HG03060 (cell line): Measurements from ENCODE around the gene RRAD.
"Not testable (repeated sequence)": the region's sequence is repeated elsewhere in the genome, so short reads cannot be mapped to it uniquely, and the experiment has no call there.

Experiments
- ATAC-seq: cut with Tn5 transposase; IDR thresholded peaks from one replicate; pipeline ENCODE4 v1.9.1; 2021; ENCODE audit warnings: low read depth, moderate number of reproducible peaks; ENCODE audit not compliant: unreplicated experiment

RRAD gene

GRCh38 chr16:66952430-66953110 lies 27.2 kb upstream of the RRAD start:
- ATAC-seq: no peak

- no peak for ATAC-seq
These were observed 25.8 kb upstream of the RRAD start for GRCh38 chr16:66950971-66951790.

DNA sequence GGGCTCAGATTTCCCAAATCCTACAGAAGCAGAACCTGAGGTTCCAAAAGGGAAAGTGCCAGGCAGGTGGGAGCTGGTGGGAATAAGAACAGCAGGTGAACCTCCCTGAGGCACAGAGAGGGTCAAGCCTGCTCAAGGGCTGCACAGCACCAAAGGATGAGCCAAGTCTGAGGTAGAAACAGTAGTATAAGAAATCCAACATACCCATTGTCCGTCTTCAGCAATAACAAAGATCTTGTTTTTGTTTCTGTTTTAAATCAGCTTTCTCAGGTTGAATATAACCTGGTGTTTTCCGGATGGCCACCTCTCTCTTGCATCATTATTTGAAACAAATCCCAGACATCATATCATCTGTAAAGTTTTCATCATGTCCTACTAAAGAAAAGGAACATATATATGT lies 25.1 kb upstream of the RRAD start:
- ATAC-seq: no peak

DNA sequence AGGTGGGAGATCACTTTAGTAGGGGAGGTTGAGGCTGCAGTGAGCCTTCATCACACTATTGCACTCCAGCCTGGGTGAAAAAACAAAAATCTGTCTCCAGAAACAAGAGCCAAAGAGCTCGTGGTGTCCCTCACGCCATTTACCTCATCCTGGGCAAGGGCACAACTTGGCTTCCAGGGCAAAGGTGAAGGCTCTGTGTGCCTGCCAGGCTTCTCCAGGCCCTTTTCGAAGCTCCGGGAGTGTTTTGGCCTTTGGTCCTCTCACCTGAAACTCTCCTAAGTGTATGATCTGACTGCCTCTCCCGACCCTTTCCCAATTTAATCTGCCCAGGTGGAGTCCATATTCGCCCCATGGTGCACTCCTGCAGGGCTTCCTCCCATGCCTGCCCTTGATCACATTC lies 24.1 kb upstream of the RRAD start:
- ATAC-seq: no peak

DNA sequence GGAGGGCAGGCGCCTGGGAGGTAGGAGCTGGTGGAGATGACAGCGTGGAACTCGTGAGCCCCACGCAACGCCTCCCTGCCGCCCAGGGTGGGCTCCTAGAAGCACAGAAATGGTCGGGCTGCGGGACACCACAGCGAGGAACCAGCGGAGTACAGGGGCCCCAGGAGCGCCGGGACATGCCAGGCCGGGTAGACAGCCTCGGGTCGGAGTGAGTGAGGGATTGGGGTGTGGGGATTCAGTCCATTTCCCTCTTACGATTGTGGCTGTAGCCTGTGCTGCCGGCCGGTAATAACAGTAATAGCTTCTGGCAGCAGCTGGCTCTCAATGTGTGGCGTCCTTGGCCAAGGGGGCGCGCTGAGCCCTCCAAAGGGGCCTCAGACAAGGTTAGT lies 23.5 kb upstream of the RRAD start:
- ATAC-seq: no peak

DNA sequence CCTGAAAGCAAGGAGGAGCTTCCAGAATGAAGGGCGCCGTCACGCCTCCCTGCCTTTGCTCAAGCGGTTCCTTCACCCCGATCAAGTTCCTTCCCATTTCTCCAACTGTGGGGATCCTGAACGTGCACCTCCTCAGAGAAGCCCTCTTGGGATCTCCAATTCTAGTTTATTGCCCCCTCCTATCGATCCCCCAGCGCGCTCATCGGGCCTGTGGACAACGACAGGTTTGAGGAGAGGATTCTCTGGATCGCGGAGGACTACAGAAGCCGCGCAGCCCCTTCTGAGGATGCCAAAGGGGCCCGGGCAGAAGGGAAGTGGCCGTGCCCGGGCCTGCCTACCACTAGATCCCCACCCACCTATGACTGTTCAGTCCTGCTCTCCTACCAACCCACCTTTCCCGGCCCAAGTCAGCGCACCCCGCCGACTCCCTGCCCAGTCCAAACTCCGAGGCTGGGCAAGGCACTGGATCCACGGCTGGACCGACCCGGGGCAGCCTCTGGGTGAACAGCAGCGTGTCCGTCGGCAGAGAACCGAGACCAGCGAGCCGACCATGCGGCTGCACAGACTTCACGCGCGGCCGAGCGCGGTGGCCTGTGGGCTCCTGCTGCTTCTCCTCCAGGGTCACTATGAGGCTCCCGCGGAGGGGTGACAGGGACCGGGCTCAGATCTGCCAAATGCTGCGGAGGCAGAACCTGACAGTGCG lies 22.9 kb upstream of the RRAD start:
- ATAC-seq: no peak

- peak; percentile 58 for ATAC-seq
These were observed 22.1 kb upstream of the RRAD start for GRCh38 chr16:66947302-66948065.

- ATAC-seq: no peak
These were observed 21.6 kb upstream of the RRAD start for GRCh38 chr16:66946974-66947301.

DNA sequence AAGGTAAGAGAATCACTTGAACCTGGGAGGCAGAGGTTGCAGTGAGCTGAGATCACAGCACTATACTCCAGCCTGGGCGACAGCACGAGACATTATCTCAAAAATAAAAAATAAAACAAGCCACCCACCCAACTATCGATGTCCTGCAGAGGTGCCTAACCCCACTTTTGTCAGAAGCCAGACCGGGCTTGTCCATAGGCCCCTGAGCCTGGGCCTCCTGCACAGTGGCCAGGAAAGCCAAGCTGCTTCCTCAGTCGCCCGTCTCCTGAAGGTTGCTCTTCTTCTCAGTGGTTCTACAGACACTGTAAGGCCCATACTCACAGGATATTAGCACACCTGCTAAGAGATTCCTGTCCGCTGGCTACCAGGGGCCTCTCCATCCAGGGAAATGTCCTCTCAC lies 21.2 kb upstream of the RRAD start:
- ATAC-seq: no peak

GRCh38 chr16:66945939-66946338 lies 20.6 kb upstream of the RRAD start:
- no peak for ATAC-seq

- ATAC-seq: not testable (repeated sequence)
These were observed 19.6 kb upstream of the RRAD start for GRCh38 chr16:66944971-66945370.

GRCh38 chr16:66944054-66944441 lies 18.7 kb upstream of the RRAD start:
- ATAC-seq: no peak

DNA sequence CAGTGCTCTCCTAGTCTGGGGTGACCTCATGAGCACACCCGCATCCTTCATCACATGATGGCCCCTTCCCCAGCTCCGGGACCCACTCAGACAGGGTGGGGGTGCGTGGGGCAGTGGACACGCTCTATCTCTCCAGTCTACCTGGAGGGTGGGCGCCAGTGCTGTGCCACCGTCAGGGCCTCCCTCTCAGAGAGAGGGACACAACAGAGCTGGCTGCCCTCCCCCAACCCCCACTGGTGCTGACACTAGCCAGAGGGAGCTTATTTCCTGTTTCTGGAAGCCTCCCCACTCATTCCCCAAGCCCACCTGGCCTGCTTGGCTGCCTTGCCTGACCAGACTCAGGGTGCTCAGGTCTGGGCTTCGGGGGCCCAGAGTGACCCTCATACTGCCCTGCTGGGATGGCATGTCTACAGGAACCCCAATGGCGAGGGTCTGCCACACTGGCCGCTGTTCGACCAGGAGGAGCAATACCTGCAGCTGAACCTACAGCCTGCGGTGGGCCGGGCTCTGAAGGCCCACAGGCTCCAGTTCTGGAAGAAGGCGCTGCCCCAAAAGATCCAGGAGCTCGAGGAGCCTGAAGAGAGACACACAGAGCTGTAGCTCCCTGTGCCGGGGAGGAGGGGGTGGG lies 18.2 kb upstream of the RRAD start:
- ATAC-seq: no peak

DNA sequence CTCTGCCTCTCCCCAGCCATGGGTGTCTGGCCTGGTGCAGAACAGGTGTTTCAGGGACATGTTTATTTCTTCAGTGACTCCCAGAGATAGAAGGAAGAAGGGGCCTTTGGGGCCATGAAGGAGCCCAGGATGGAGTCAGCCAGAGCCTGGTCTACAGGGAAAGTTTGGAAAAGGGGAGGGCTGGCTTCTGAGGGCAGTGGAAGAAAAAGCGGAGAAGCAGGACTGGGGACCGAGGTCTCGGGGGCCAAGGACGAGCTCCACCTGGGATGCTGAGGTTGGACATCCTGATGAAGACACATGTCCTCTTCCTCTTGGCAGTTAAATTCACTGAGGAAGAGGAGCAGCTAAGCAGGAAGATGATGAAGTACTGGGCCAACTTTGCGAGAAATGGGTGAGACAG lies 17.6 kb upstream of the RRAD start:
- no peak for ATAC-seq

- no peak for ATAC-seq
These were observed 14.9 kb upstream of the RRAD start for GRCh38 chr16:66940236-66940635.

- ATAC-seq: no peak
These were observed 14.0 kb upstream of the RRAD start for GRCh38 chr16:66939366-66939765.

DNA sequence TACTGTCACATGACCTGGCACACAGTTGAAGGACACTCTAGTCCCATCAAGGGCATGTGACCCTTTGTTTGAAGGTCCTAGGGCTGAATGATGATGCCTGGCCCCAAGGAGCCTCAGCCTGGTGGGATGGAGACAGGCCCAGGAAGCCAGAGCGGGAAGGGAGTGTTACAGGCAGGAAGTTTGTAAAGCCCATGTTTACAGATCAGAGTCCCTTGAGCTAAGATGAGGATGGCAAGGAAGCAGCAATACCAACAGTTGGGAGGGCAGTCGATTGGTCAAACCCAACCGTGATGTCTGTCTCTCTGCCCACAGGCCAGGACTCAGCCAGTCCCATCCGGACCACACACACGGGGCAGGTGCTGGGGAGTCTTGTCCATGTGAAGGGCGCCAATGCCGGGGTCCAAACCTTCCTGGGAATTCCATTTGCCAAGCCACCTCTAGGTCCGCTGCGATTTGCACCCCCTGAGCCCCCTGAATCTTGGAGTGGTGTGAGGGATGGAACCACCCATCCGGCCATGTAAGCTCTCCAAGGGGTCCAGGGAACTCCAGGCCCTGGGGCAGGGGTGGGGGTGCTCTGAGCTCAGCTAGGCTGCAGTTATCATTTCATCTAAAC lies 12.5 kb upstream of the RRAD start:
- ATAC-seq: no peak

DNA sequence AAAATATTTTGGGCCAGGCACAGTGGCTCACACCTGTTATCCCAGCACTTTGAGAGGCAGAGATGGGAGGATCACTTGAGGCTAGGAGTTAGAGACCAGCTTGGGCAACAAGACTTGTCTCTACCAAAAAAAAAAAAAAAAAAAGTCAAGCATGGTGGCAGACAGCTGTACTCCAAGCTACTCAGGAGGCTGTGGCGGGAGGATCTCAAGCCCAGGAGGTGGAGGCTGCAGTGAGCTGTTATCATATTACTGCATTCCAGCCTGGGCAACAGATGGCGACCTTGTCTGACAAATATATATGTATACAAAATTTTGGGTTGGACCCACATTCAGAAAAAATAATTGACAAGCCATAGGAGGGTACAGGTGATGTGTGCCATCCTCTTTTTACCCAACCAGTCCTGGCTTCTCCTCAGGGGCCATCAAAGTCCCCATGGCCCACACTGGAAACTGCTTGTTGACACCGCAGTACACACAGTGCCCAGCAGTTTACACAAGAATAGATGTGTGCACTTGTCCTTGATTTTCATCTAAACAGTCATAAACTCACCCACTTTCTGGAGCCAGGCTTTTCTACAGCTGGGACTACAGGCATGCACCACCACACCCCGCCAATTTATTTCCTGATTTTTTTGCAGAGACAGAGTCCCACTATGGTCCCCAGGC lies 11.7 kb upstream of the RRAD start:
- no peak for ATAC-seq

- ATAC-seq: no peak
These were observed 11.1 kb upstream of the RRAD start for GRCh38 chr16:66936462-66936861.
